ENCODE measurements around the gene HOXD9. TPM values are rescaled to one million over a fixed set of nuclear protein-coding genes. Genes with fewer than 3 reads are reported as not detected.

The HOXD9 gene
- total RNA-seq, 1 donor from 2014 or later = not detected

- no peak for DNase-seq (ENCODE audit: low read depth, low spot score)
These were observed 36.4 kb upstream of the HOXD9 start for GRCh38 chr2:176085861-176086771.

DNA sequence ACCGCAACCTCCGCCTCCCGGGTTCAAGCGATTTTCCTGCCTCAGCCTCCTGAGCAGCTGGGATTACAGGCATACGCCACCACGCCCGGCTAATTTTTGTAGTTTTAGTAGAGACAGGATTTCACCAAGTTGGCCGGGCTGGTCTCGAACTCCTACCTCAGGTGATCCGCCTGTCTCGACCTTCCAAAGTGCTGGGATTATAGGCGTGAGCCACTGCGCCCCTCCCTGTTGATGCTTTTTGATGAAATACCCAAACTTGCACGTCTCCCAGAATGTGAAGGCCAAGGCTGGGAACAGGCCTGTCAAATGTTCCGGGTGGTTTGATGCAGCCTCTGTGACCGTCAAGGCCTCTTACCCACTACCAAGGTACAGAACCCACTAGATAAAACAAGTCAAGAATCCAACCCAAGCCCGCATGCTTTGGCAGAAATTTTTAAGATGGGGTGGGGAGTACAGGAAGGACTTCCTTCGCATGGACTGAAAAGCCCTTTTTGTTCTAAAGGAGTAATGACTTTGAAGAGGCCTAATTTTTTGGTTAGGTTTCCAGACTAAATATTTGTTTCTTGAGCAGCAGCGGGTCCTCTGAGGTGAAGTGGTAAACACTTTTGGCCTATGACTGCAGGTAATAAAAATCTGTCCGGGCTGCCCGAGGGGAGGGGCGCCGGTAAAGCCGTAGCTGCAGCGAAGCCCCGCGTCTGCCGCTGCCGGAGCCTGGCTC is 35.0 kb upstream of the HOXD9 start:
- no peak for DNase-seq (ENCODE audit: low read depth, low spot score)

DNA sequence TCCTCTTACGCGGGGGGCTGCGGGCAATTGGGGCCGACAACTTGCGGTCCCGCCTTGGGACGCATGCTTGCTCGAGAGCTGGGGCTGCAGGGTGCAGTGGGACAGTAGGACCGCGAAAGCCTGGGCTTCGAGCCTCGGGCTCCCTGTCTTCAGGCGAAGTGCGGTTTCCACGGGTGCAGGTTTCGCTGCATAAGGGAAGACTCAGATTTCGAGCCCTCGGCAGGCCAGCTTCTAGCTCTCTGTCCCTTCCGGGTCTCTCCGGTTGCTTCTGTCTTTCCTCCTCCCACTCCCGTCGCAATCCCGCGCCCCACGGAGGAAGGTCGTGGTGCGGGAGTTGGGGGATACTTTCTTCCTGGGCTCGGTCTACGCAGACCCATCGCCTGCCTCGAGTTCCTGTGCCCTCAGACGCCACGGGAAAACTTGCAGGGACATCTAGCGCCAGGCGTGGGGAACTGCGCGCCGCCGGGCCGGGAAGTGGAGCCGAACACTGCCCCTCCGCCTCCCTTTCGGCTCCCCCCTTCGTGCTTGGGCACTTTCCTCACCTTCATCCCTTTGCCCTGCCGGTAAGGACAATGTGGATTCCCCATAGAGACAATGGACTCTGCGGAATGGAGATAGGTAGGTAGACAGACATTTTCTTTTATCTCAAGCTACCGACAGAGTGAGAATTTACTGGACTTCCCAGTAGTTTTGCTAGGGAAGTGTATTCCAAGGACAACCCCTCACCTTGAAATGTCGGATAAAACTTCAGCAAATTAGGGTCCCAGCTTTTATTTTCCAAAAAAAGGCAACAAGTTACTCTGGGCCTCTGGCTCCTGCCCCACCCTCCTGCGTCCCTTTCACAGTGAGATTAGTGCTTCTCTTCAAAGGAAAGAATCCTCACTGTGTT is 34.2 kb upstream of the HOXD9 start:
- DNase-seq (ENCODE audit: low read depth, low spot score) = no peak

- no peak for DNase-seq (ENCODE audit: low read depth, low spot score)
These were observed 33.3 kb upstream of the HOXD9 start for GRCh38 chr2:176088937-176089842.

GRCh38 chr2:176089843-176090395 is 32.6 kb upstream of the HOXD9 start:
- no peak for DNase-seq (ENCODE audit: low read depth, low spot score)

DNA sequence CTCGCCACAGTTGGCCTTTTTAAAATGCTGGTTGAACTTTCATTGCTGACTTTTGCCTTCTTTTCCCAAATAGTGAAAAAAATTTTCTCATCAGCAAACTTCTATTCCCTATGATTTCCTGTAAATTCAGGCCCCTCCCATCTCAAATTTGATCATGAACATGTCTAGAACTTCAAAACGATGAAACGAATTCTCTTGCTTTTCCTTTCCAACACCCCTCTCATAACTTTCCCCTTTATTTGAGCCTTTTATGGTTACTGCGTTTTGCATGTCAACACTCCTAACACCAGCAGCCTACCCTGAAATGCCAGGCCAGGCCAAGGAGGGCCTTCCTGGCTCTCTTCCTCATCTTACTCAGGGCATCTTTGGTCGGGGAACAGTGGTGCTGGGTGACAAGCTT is 31.7 kb upstream of the HOXD9 start:
- DNase-seq (ENCODE audit: low read depth, low spot score) = no peak

GRCh38 chr2:176091329-176092258 is 30.9 kb upstream of the HOXD9 start:
- no peak for DNase-seq (ENCODE audit: low read depth, low spot score)

GRCh38 chr2:176092270-176093144 is 30.0 kb upstream of the HOXD9 start, which contains the start of gene HOXD13:
Gene HOXD13, plus strand, starts transcription at chr2:176092721. Its CDS starts 170 bp downstream, at chr2:176092891.
- no peak for DNase-seq (ENCODE audit: low read depth, low spot score)

DNA sequence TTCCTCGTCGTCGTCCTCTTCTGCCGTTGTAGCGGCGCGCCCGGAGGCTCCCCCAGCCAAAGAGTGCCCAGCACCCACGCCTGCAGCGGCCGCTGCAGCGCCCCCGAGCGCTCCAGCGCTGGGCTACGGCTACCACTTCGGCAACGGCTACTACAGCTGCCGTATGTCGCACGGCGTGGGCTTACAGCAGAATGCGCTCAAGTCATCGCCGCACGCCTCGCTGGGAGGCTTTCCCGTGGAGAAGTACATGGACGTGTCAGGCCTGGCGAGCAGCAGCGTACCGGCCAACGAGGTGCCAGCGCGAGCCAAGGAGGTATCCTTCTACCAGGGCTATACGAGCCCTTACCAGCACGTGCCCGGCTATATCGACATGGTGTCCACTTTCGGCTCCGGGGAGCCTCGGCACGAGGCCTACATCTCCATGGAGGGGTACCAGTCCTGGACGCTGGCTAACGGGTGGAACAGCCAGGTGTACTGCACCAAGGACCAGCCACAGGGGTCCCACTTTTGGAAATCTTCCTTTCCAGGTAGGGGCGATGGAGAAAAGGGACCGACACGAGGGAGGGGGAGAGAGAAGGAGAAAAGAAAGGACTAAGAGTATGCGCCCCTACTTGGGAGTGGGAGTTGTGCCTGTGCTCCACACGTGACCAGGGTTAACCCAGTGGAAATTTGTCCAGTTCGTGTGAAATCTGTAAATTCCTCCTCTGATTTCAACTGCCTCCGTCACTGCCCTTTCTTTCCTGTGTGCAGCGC is 29.2 kb upstream of the HOXD9 start:
- no peak for DNase-seq (ENCODE audit: low read depth, low spot score)

DNA sequence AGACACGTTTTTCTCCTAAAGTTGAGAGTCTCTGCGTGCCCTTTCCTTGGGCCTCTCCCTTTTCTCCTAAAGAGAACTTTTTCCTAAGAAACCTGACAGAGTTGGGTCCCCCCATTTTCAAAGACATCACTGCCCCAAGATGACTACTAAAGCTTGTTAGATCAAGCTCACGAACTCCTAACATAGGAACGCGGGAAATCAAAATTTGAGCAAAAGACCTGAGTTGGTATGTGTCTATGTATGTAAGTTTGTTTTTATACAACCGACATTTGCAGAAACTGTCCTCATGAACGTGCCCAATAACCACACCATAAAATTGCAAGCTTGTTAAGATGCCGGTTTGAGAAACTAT is 28.6 kb upstream of the HOXD9 start:
- DNase-seq (ENCODE audit: low read depth, low spot score) = no peak

GRCh38 chr2:176094349-176094748 is 28.2 kb upstream of the HOXD9 start:
- no peak for DNase-seq (ENCODE audit: low read depth, low spot score)

GRCh38 chr2:176095421-176095820 is 27.1 kb upstream of the HOXD9 start:
- no peak for DNase-seq (ENCODE audit: low read depth, low spot score)

GRCh38 chr2:176096243-176096985 is 26.1 kb upstream of the HOXD9 start:
- no peak for DNase-seq (ENCODE audit: low read depth, low spot score)

DNA sequence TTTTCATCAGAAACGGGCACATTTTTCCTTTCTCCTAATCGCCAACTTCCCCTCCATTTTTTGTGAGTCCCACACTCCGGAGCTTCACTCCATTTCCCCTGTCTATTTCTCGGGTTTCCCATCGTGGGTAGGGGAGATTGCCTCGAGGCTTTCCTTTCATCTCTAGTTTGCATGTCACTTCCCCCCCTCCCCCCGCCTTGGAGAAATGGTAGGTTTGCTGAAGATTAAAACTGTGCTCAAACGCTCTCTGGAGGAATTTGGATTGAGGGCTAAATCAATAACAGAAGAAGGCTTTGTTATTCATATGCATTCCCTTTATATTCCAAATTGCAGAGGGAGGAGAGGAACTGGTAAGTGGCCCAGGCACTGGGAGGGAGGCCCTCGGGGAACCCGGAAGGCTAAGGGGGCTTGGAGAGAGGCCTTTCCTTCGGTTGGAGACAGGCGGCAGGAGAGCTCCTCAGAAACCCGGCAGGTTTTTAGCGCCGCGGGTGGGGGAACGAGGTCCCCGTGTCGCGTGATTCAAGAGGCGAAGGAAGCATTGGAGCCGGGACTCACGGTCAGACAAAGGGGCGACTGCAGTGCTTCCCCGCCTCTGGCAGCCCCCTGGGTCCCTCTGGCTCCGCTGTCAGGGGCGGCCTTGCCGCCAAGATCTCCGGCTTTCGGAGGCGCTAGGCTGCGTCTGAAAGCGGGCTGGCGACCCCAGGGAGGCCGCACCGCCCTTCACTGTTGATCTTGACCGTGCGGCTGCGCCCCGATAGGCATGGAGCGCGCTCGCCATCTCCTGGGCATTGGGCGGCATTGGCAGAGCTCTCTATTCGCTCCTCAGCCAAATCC is 25.3 kb upstream of the HOXD9 start:
- peak; percentile 17 for DNase-seq (ENCODE audit: low read depth, low spot score)

GRCh38 chr2:176097820-176098365 is 24.6 kb upstream of the HOXD9 start:
- DNase-seq (ENCODE audit: low read depth, low spot score) = no peak

All from pulmonary artery endothelial cell (primary cell).